ENCODE data around the gene BDNF.

DNA sequence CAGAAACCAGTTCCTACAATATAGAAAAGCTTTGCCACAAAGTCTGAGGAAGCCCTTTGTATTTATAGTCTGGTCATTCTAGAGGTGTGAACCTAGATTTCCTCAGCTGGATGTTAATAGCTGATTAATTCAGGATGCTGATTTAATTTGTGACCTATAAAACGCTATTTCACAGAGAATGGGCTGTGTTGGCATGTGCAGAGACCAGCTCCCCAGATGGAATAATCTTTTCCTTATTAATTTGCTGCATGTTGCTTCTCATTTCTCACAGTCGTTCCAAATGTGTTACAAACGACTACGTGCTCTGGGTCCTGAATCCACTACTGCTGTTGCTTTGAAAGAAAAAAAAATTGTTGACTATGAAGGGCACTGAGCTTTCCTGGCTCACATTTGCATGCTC, 49.3 kb downstream of the BDNF start:
- TF ChIP-seq, protein P1, sequence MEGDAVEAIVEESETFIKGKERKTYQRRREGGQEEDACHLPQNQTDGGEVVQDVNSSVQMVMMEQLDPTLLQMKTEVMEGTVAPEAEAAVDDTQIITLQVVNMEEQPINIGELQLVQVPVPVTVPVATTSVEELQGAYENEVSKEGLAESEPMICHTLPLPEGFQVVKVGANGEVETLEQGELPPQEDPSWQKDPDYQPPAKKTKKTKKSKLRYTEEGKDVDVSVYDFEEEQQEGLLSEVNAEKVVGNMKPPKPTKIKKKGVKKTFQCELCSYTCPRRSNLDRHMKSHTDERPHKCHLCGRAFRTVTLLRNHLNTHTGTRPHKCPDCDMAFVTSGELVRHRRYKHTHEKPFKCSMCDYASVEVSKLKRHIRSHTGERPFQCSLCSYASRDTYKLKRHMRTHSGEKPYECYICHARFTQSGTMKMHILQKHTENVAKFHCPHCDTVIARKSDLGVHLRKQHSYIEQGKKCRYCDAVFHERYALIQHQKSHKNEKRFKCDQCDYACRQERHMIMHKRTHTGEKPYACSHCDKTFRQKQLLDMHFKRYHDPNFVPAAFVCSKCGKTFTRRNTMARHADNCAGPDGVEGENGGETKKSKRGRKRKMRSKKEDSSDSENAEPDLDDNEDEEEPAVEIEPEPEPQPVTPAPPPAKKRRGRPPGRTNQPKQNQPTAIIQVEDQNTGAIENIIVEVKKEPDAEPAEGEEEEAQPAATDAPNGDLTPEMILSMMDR (conservative IDR thresholded peaks at IDR 0.05), result no peak
- no peak for TF ChIP-seq ZFX (IDR thresholded peaks at IDR 0.05)

All from C4-2B (cell line).